HCT116 (cell line): ENCODE measurements around the gene PDLIM3.

Experiments
- CTCF ChIP-seq, 3 experiments: fragments of 200-600 bp in 1 of 3; sonication (generic) in 1 of 3; IDR thresholded peaks in 2 of 3; conservative IDR thresholded peaks in 1 of 3; 2 replicates each; pipeline ENCODE4 v1.5.1; 2012 to 2017; ENCODE audit warnings: low read depth in 2 of 3, low read length in 2 of 3, antibody characterized with exemption in 1 of 3, borderline replicate concordance in 1 of 3, control low read depth in 1 of 3, mild to moderate bottlenecking in 1 of 3, mixed read lengths in 1 of 3, mixed run types in 1 of 3, moderate library complexity in 1 of 3; ENCODE audit not compliant: insufficient read depth in 1 of 3
- EGR1 ChIP-seq: IDR thresholded peaks from 2 replicates; pipeline ENCODE4 v1.6.1; 2012; ENCODE audit warnings: low read depth
- ELF1 ChIP-seq: IDR thresholded peaks from 2 replicates; pipeline ENCODE4 v1.6.1; 2012; ENCODE audit warnings: low read depth, borderline replicate concordance
- EZH2 ChIP-seq: fragments of 200-600 bp; sonication (generic); IDR thresholded peaks from 2 replicates; pipeline ENCODE4 v1.6.1; 2017; ENCODE audit warnings: antibody characterized with exemption, mixed run types
- EZH2phosphoT487 ChIP-seq: fragments of 200-600 bp; IDR thresholded peaks from 2 replicates; pipeline ENCODE4 v1.6.1; 2018; ENCODE audit warnings: antibody characterized with exemption, borderline replicate concordance
- MAX ChIP-seq: IDR thresholded peaks from 2 replicates; pipeline ENCODE4 v1.6.1; 2012
- POLR2A ChIP-seq: IDR thresholded peaks from 2 replicates; pipeline ENCODE4 v1.7.0; 2011; ENCODE audit warnings: borderline replicate concordance; ENCODE audit not compliant: insufficient read depth, insufficient read length; ENCODE audit errors: extremely low read depth
- POLR2AphosphoS5 ChIP-seq: IDR thresholded peaks from 2 replicates; pipeline ENCODE4 v1.6.1; 2011; ENCODE audit warnings: mild to moderate bottlenecking, low read depth, low read length, moderate library complexity
- RAD21 ChIP-seq: IDR thresholded peaks from 2 replicates; pipeline ENCODE4 v1.6.1; 2012; ENCODE audit warnings: low read depth, mild to moderate bottlenecking
- REST ChIP-seq: IDR thresholded peaks from 2 replicates; pipeline ENCODE4 v1.6.1; 2012; ENCODE audit warnings: low read depth
- SP1 ChIP-seq: IDR thresholded peaks from 2 replicates; pipeline ENCODE4 v1.6.1; 2012; ENCODE audit warnings: low read depth
- YY1 ChIP-seq: IDR thresholded peaks from 2 replicates; pipeline ENCODE4 v1.6.1; 2011; ENCODE audit warnings: low read length, low read depth, moderate library complexity, mild to moderate bottlenecking; ENCODE audit not compliant: insufficient replicate concordance; ENCODE audit errors: extremely low read depth
- ZBTB33 ChIP-seq: IDR thresholded peaks from 2 replicates; pipeline ENCODE4 v1.6.1; 2011; ENCODE audit warnings: mild to moderate bottlenecking, low read length, moderate library complexity; ENCODE audit not compliant: insufficient replicate concordance; ENCODE audit errors: extremely low read depth

- no peak for TF ChIP-seq CTCF (IDR thresholded peaks at IDR 0.05 in 2 of 3, conservative IDR thresholded peaks at IDR 0.05 in 1 of 3; ENCODE audit: borderline replicate concordance in 1 of 3, insufficient read depth in 1 of 3, low read depth in 2 of 3, low read length in 2 of 3)
- TF ChIP-seq REST = no peak
- no peak for TF ChIP-seq POLR2A
- TF ChIP-seq MAX = no peak
- no peak for TF ChIP-seq POLR2AphosphoS5
- TF ChIP-seq EZH2phosphoT487 = no peak
- TF ChIP-seq SP1 = no peak
- TF ChIP-seq EZH2 = no peak
- no peak for TF ChIP-seq YY1
- TF ChIP-seq EGR1 = no peak
- TF ChIP-seq RAD21 = no peak
- no peak for TF ChIP-seq ZBTB33
- no peak for TF ChIP-seq ELF1
These were observed 41.1 kb upstream of the PDLIM3 start for GRCh38 chr4:185576314-185576961.
